ENCODE data around the gene CAMTA1. TPM values are rescaled to one million over a fixed set of nuclear protein-coding genes. Genes with fewer than 3 reads are reported as not detected.

The CAMTA1 gene
- total and polyA plus RNA-seq, 4 donors, result 18.0 to 93.5 (median 35.8) TPM

DNA sequence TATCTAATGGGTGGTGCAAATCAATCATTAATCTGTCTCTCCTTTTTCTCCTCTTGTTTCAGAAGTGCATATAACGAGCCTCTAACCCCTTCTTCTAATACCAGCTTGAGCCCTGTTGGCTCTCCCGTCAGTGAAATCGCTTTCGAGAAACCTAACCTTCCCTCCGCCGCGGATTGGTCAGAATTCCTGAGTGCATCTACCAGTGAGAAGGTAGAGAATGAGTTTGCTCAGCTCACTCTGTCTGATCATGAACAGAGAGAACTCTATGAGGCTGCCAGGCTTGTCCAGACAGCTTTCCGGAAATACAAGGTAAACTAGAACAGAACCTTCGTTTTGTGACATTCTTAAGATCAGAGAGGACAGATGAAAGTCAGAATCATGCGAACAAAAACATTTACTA is 960.5 kb downstream of the CAMTA1 start:
- TF ChIP-seq, protein P1, sequence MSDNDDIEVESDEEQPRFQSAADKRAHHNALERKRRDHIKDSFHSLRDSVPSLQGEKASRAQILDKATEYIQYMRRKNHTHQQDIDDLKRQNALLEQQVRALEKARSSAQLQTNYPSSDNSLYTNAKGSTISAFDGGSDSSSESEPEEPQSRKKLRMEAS (IDR thresholded peaks at IDR 0.05), result no peak
- H3K27ac ChIP-seq (ENCODE audit: low read depth in 1 of 2, low read length in 2 of 2), result no peak overlapping the region
- H3K27me3 ChIP-seq (ENCODE audit: control insufficient read depth in 4 of 4, insufficient read depth in 4 of 4, low read length in 3 of 4), result no peaks in the 10 kb centered on the region
- no peaks in the 10 kb centered on the region for H3K4me1 ChIP-seq (ENCODE audit: control insufficient read depth in 4 of 4, insufficient read depth in 4 of 4, low read length in 3 of 4)
- H3K9ac ChIP-seq (ENCODE audit: low read depth in 1 of 2, low read length in 2 of 2), result no peak overlapping the region
- no peak for DNase-seq (ENCODE audit: low spot score)
- no peaks in the 10 kb centered on the region for H3K9me3 ChIP-seq (ENCODE audit: control insufficient read depth in 4 of 4, low read length in 3 of 4)
- no peak overlapping the region for H3K4me3 ChIP-seq (ENCODE audit: low read depth in 1 of 3, low read length in 3 of 3)
- no peaks in the 10 kb centered on the region for H3K36me3 ChIP-seq (ENCODE audit: control insufficient read depth in 4 of 4, insufficient read depth in 3 of 4, low read depth in 1 of 4, low read length in 3 of 4)
- WGBS, result 91% methylated on average over 10 of the region's 10 CpGs

GRCh38 chr1:7747605-7748004 is 962.4 kb downstream of the CAMTA1 start:
- H3K9ac ChIP-seq (ENCODE audit: low read depth in 1 of 2, low read length in 2 of 2), result no peak overlapping the region
- peaks cover 0 to 7% (median 6%) of the 10 kb centered on the region in 4 donors for H3K4me1 ChIP-seq (ENCODE audit: control insufficient read depth in 4 of 4, insufficient read depth in 4 of 4, low read length in 3 of 4)
- DNase-seq (ENCODE audit: low spot score), result no peak
- H3K9me3 ChIP-seq (ENCODE audit: control insufficient read depth in 4 of 4, low read length in 3 of 4), result no peaks in the 10 kb centered on the region
- no peak overlapping the region for H3K4me3 ChIP-seq (ENCODE audit: low read depth in 1 of 3, low read length in 3 of 3)
- TF ChIP-seq EGR1 (IDR thresholded peaks at IDR 0.05; ENCODE audit: low read depth in 2 of 2) (no peak), RXRA (IDR thresholded peaks at IDR 0.05) (no peak), REST (IDR thresholded peaks at IDR 0.05) (no peak), CTCF (IDR thresholded peaks at IDR 0.05; ENCODE audit: low read depth, low read length, missing input control) (no peak), SP1 (IDR thresholded peaks at IDR 0.05) (no peak), RAD21 (IDR thresholded peaks at IDR 0.05) (no peak), HNF4G (IDR thresholded peaks at IDR 0.05) (no peak), YY1 (IDR thresholded peaks at IDR 0.05) (no peak), ATF3 (IDR thresholded peaks at IDR 0.05) (no peak), GABPA (IDR thresholded peaks at IDR 0.05 in 1 of 2, conservative IDR thresholded peaks at IDR 0.05 in 1 of 2) (no peak), HNF4A (conservative IDR thresholded peaks at IDR 0.05) (no peak), NR2F2 (IDR thresholded peaks at IDR 0.05) (no peak), FOXA2 (IDR thresholded peaks at IDR 0.05) (no peak), JUND (IDR thresholded peaks at IDR 0.05) (no peak), FOXA1 (IDR thresholded peaks at IDR 0.05) (no peak), TAF1 (conservative IDR thresholded peaks at IDR 0.05) (no peak)
- TF ChIP-seq, protein P1 (IDR thresholded peaks at IDR 0.05), result no peak
- TF ChIP-seq, protein P2, sequence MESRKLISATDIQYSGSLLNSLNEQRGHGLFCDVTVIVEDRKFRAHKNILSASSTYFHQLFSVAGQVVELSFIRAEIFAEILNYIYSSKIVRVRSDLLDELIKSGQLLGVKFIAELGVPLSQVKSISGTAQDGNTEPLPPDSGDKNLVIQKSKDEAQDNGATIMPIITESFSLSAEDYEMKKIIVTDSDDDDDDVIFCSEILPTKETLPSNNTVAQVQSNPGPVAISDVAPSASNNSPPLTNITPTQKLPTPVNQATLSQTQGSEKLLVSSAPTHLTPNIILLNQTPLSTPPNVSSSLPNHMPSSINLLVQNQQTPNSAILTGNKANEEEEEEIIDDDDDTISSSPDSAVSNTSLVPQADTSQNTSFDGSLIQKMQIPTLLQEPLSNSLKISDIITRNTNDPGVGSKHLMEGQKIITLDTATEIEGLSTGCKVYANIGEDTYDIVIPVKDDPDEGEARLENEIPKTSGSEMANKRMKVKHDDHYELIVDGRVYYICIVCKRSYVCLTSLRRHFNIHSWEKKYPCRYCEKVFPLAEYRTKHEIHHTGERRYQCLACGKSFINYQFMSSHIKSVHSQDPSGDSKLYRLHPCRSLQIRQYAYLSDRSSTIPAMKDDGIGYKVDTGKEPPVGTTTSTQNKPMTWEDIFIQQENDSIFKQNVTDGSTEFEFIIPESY (IDR thresholded peaks at IDR 0.05), result no peak
- 93% methylated on average over 5 of the region's 5 CpGs for WGBS
- no peak overlapping the region for H3K27ac ChIP-seq (ENCODE audit: low read depth in 1 of 2, low read length in 2 of 2)
- H3K27me3 ChIP-seq (ENCODE audit: control insufficient read depth in 4 of 4, insufficient read depth in 4 of 4, low read length in 3 of 4), result no peaks in the 10 kb centered on the region
- no peaks in the 10 kb centered on the region for H3K36me3 ChIP-seq (ENCODE audit: control insufficient read depth in 4 of 4, insufficient read depth in 3 of 4, low read depth in 1 of 4, low read length in 3 of 4)

Data from liver (tissue), 9 donors.